Stimulated activated CD4-positive, alpha-beta T cell treated with anti-CD3 and anti-CD28 coated beads, Interleukin-15, amount 100 ng/mL, for 1 hour (primary cell): Measurements from ENCODE around the gene TNIK.

Experiments used
- DNase-seq, 2 donors: peaks; one replicate each; pipeline ENCODE4 v3.0.0-alpha.2; 2020; ENCODE audit warnings: low read depth in 1 of 2, low spot score in 1 of 2

TNIK gene

DNA sequence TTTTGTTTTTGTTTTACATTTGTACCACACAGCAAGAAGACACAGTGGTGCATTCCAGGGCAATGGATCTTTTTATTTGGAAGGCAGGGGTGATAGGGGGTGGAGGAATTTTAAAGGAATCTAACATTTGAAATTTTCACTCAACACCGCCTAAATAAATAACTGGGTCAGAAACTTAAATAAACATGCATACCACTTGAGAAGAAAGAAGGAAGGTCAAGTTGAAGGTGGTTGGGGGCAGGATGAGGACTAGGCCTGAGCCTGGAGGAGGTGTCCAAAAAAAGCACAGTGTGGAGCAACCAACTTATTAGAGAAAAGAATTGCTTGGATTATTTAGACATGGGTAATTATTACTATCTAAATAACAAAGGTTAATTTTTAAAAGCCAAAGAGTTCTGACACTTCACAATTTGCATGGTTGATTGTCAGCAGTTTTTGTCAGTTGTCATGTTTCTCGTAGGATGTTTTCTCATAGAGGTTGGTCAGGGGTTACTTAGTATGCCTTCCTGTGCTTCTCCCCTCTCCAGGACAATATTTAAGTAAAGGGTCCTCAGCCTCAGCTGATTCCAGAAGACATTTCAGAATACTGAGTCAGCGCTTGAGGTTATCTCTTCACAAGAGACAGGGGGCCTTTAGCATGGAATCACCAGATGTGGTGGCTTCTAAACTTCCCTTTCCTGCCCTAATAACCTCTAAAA is 260.0 kb downstream of the TNIK start:
- no peak for DNase-seq

DNA sequence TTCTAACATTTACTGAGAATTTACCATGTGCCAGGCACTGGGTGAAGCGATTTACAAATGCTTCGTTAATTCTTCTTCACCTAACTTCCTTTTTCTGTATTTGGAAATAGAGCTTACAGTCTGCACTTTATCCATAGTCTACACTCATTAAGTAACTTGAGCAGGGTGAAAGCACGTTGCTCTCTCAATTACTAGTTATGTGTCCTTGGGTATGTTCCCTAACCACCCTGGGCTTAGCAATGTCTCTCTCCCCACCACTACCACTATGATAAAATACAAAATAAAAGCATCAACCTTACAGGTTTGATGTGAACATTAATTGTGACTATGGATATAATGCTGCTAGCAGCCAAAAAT is 260.8 kb downstream of the TNIK start:
- DNase-seq: no peak

- no peak for DNase-seq
Measured at GRCh38 chr3:171198781-171199472, 261.3 kb downstream of the TNIK start.

DNA sequence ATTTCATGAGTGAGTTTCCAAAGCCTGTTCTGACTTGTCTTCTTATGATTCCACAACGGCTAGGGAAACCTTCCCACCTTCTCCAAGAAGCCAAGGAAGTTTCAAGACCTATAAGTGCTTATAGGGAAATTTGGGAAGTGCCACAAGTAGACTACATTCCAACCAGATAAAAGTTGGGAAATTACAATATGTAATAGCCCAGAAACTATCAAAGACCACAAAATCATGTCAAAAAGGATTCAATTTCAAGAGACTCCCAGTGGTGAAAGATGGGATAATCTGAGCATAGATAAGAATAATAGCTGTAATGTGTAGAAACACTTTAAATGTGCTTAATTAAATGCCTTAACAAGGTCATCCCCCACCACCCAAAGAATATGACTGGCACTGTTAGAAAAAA is 264.5 kb downstream of the TNIK start:
- DNase-seq: no peak

DNA sequence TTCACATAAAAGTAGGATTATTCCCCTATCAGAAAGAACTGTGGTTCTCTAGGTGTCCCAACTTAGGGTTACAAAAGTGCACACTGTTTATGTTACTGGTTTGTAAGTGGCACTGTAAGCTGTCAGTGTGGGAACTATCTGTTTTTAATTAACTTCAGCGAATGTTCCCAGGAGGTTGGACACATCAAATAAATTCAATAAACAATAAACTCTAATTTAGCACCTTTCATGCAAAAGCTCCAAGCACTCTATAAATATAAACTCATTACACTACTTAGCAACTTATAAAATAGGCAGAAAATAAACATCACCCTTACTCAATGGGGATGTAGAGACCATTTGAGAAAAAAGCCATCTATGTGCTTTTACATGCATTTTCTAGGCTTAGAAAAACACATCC is 265.2 kb downstream of the TNIK start:
- no peak for DNase-seq

DNA sequence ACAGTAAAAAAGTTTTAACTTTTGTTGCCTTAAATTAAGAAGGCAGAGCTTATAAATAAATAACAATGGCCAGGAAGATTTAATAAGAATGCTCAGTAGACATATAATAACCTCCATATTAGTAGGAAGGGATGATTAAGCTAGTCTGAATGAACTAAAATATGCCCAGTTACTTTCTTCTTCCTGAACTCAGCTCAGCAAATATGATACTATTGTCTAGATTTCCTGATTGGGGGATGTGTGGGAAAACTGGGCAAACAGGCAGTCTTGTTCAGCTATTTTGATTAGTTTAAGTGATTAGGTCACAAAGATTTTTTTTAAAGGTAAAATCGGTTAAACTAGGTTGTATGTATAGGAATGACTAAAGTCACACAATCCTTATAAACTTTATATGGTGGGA is 266.5 kb downstream of the TNIK start:
- no peak for DNase-seq

DNA sequence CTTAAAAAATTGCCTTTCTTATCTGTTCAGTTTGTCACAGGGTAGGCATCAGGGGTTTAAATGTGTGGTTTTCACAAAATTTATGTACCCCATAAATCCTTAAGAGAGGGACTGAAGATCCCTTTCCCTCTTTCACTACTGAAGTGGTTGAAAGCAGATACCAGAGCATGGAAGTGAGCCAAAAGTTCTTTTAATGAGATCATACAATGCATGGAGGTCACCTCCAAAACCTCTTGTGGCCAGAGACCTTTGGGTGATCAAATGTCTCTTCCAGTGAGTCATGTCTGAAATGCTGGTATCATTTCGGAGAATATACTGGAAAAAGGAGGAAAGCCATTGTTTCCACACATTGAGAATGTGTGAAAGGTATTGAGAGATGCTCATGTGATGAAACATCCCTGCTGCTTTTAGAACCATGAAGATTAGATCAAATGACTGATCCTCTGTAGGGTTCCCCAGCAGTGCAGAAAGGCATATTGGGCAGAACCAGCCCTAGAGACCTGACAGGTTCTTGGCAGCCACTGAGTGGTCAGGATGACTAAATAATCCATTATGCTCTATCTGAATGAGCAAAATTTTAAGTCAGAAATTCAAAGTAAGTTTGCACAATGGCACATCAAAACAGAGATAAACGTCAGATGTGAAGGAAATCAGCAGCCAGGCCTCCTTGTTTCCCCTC is 267.9 kb downstream of the TNIK start:
- DNase-seq: no peak

DNA sequence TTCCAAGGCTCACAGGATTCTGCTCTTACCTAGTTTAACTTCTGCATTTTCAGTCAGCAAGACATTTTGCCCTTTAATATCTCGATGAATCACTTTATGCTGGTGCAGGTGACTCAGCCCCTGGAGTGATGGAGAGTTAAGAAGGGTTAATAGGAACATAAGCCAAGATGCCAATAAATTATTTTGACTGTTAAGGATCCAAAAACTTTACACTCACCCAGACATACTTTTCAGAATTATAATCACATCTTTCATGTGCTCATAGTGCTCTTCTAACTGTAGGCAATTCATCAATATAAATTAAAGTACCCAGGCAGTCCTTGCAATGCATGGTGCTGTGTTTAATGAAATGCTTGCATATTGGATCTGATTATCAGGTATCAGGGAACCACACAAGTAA is 269.5 kb downstream of the TNIK start:
- no peak for DNase-seq

DNA sequence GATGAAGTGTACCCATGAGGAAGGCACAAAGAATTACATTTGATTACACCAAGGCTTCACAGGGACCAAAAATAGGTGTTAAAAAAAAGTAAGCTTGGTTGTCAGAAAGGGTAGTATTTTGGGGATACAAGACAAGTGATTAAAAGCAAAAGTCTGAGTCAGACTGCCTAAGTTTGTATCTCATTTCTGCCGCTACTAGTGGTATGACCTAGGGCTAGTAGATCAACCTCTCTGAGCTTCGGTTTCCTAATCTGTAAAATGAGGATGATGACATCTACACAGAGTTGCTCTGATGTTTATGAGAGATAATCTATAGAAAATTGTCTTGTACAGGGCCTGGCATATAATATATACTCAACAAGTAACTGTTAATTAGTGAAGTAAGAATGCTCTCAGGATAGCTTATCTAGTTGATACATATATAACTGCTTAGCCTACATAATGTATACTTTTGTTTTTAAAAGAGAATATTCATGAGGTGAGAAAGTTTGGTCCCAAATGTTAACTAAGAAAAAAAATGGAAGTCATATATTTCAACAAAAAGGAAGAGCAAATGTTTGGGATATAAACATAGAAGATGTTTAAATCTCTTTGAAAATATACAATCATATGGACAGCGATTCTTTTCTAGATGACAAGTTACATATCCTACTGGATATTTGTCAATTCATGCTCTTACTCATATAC is 270.7 kb downstream of the TNIK start:
- DNase-seq: no peak

GRCh38 chr3:171187706-171188290 is 272.4 kb downstream of the TNIK start:
- DNase-seq: no peak

GRCh38 chr3:171186817-171187500 is 273.2 kb downstream of the TNIK start:
- DNase-seq: no peak

DNA sequence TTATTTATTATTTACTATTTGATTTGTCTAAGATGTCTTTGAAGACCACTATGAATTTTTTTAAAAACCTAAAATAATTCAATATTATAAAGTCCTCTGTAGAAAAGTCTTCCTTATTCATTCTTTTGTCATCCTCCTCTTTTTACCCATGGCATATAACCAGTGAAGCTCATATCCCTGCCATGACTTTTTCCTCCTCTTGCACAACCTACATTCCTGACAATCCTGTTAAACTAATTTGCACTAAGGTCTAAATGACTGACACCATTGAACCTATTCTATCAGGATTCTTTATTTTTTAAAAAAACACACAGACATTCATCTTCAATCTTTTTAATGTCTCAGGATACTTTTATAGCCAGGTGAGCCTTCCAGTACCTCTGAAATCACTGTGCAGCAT is 273.8 kb downstream of the TNIK start:
- no peak for DNase-seq

- DNase-seq: no peak
Measured at GRCh38 chr3:171185959-171186358, 274.2 kb downstream of the TNIK start.

- no peak for DNase-seq
Measured at GRCh38 chr3:171184372-171184771, 275.8 kb downstream of the TNIK start.

DNA sequence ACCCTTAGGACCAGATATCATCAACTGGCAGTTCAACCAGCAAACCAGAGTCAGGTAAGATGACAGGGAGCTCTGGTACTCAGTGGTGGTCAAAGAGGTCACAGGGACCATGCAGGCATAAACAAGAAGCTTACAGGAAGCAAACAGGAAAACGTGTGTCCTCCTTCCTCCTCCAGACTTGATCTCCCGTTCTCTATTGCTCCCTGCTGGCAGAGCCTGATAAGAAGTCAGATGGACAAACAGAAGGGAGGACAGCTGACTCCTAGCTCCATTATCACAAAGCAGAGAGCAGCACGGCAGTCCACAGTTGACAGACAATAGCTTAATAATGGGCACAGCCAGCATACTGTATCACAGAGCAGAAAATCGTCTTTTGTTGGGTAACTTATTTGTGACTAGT is 277.2 kb downstream of the TNIK start:
- DNase-seq: no peak

- no peak for DNase-seq
Measured at GRCh38 chr3:171181907-171182690, 278.1 kb downstream of the TNIK start.

- DNase-seq: no peak
Measured at GRCh38 chr3:171178714-171179113, 281.5 kb downstream of the TNIK start.

DNA sequence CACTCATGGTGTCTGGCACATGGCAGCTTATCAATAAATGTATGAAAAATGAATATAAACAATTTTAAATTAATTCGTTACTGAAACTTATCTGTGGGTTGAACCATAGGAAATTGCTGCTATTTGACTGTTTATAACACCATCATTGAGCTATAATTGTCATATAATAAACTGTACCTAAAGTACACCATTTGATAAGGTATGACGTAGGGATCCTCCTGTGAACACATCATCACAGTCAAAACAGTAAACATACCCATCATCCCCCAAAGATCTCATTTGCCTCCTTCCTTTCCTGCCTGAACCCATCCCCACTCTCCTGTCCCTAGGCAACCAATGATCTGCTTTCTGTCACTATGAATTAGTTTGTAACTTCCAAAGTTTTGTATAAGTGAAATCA is 282.7 kb downstream of the TNIK start:
- DNase-seq: no peak

DNA sequence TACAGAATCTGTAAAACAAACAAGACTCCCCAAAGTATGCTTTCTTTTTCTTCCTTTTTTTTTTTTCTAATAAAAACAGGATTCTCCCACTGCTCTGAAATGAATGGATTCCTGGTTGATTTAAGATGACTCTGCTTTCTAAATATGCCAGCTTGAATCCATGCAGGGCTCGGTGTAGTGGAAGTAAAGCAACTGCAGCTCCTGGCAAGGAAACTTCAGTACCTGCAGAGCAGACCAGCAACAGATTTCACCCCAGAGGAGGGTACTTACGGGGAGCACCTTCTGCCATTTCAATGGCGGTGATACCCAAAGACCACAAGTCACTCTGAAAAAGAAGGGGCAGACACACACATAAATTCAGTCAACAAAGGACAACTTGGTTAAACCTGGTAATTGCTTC is 283.1 kb downstream of the TNIK start:
- DNase-seq: no peak

GRCh38 chr3:171176244-171176933 is 283.8 kb downstream of the TNIK start:
- no peak for DNase-seq
